Astrocyte of the spinal cord (primary cell): Measurements from ENCODE around the gene SPINK5.

Experiments used
- DNase-seq: peaks from one replicate; pipeline ENCODE4 v3.0.0; 2011; ENCODE audit warnings: low read depth, low spot score
- H3K4me3 ChIP-seq: 2 replicates; pipeline ENCODE4 v1.5.1; 2011; ENCODE audit warnings: low read depth, mild to moderate bottlenecking, low read length, moderate library complexity
- CTCF ChIP-seq: IDR thresholded peaks from 2 replicates; pipeline ENCODE4 v1.5.1; 2012; ENCODE audit warnings: low read depth, mild to moderate bottlenecking, low read length, inconsistent platforms
- in situ Hi-C: cut with HindIII; loops from 2 replicates; pipeline ENCODE4 v1.10.0; 2017; ENCODE audit warnings: low sequenced_read_pairs

SPINK5 gene

GRCh38 chr5:148113243-148113642 lies 49.5 kb downstream of the SPINK5 start:
- DNase-seq: no peak
- H3K4me3 ChIP-seq: no peak overlapping the region
- in situ Hi-C loops: no loop called here
- no peak for TF ChIP-seq CTCF

GRCh38 chr5:148120317-148120716 lies 56.5 kb downstream of the SPINK5 start:
- H3K4me3 ChIP-seq: no peak overlapping the region
- no peak for DNase-seq
- in situ Hi-C loops: no loop called here
- no peak for TF ChIP-seq CTCF

- DNase-seq: peak; percentile 15
- H3K4me3 ChIP-seq: no peak overlapping the region
- peak; percentile 31 for TF ChIP-seq CTCF
- in situ Hi-C loops: no loop called here
Measured at GRCh38 chr5:148125641-148126040, 61.9 kb downstream of the SPINK5 start.

- no peak for TF ChIP-seq CTCF
- DNase-seq: no peak
- in situ Hi-C loops: no loop called here
- no peak overlapping the region for H3K4me3 ChIP-seq
Measured at GRCh38 chr5:148135091-148136048, 71.6 kb downstream of the SPINK5 start.

GRCh38 chr5:148140846-148141245 lies 77.1 kb downstream of the SPINK5 start:
- no peak overlapping the region for H3K4me3 ChIP-seq
- DNase-seq: no peak
- in situ Hi-C loops: no loop called here
- TF ChIP-seq CTCF: no peak

- no peak for DNase-seq
- no peak for TF ChIP-seq CTCF
- no peak overlapping the region for H3K4me3 ChIP-seq
- in situ Hi-C loops: no loop called here
Measured at GRCh38 chr5:148141645-148142044, 77.9 kb downstream of the SPINK5 start.
